Bronchial epithelial cell (primary cell): ENCODE results near the gene AUTS2. TPM values are rescaled to one million over a fixed set of nuclear protein-coding genes. Genes with fewer than 3 reads are reported as not detected.

Experiments
- DNase-seq: peaks from one replicate; pipeline ENCODE4 v3.0.0-alpha.2; 2010; ENCODE audit warnings: low read depth
- FAIRE-seq: peaks from 2 replicates; lab custom pipeline; 2011; peaks lifted over from hg19 to GRCh38; lab: Jason Lieb, UNC
- H3K27me3 ChIP-seq: 2 replicates; pipeline ENCODE4 v1.5.1; 2011; ENCODE audit warnings: low read length; ENCODE audit not compliant: control insufficient read depth, insufficient read depth
- H3K36me3 ChIP-seq: 2 replicates; pipeline ENCODE4 v1.5.1; 2011; ENCODE audit warnings: low read length; ENCODE audit not compliant: control insufficient read depth, insufficient read depth
- H3K4me3 ChIP-seq: 2 replicates; pipeline ENCODE4 v1.5.1; 2011; ENCODE audit warnings: mild to moderate bottlenecking, low read depth, low read length, control low read depth
- total RNA-seq: library from RNA; depleted of rRNA; stranded (reverse); fragments of >200 nt; gene quantifications from 2 replicates; pipeline ENCODE4 v1.2.1, GENCODE V29; 2014
- TF ChIP-seq, protein P1 (sequence below): IDR thresholded peaks from 2 replicates; pipeline ENCODE4 v1.5.1; 2011; ENCODE audit warnings: mild to moderate bottlenecking, moderate library complexity, low read length, control low read depth, inconsistent platforms; ENCODE audit not compliant: insufficient read depth, severe bottlenecking

The AUTS2 gene
- total RNA-seq, 1 donor from 2014 or later: 9.5 TPM

DNA sequence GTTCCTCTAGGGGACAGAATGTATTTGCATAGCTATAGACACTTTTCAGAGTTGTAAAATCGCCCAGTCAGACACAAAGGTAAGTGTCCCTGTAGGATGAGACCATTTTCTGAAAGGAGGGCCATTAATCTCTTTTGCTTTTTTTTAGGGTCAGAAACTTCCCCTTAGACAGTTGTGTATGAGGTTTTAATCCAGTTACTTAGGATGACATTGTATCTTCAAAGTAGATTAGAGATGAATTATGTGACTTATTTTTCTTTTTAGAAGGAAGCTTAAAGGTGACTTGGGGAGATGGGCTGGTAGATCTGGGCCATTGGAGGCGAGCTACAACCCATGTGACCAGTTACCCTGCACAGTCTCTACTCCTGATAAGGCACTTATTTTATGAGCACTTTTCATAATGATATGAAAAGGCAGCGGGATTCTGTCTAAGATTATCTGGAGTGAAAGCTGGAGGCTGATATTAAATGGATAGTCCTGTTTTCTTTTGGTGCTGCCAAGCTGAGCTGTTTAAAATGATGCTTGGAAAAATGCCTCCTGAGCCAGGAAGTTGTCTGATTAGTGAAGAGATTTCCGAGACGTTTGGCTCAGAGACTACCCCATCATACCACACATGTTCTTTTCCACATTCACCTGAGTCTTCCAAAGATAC is 264.3 kb downstream of the AUTS2 start:
- FAIRE-seq (no peak), DNase-seq (no peak)
- TF ChIP-seq, protein P1, sequence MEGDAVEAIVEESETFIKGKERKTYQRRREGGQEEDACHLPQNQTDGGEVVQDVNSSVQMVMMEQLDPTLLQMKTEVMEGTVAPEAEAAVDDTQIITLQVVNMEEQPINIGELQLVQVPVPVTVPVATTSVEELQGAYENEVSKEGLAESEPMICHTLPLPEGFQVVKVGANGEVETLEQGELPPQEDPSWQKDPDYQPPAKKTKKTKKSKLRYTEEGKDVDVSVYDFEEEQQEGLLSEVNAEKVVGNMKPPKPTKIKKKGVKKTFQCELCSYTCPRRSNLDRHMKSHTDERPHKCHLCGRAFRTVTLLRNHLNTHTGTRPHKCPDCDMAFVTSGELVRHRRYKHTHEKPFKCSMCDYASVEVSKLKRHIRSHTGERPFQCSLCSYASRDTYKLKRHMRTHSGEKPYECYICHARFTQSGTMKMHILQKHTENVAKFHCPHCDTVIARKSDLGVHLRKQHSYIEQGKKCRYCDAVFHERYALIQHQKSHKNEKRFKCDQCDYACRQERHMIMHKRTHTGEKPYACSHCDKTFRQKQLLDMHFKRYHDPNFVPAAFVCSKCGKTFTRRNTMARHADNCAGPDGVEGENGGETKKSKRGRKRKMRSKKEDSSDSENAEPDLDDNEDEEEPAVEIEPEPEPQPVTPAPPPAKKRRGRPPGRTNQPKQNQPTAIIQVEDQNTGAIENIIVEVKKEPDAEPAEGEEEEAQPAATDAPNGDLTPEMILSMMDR: no peak
- Histone ChIP-seq H3K4me3 (no peak overlapping the region), H3K36me3 (no peaks in the 10 kb centered on the region), H3K27me3 (no peaks in the 10 kb centered on the region)

DNA sequence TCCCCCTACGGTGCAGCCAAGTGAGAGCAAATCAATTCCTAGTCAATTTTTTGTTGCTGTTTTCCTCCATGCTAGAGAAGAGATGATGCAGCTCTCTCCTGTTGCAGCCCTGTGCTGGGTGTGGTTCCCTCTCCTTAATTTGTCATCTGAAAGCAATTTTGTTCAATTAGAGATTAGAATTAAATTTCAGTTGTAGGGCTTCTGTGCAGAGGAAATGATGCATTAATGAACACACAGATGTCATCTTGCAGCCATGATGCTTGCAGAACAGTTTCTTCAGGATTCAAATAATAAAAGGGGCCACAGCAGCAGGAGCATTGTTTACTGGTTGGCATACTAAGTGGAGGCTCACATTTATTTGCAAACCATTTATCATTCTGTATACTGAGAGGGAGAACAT is 266.0 kb downstream of the AUTS2 start:
- no peak for DNase-seq
- Histone ChIP-seq H3K36me3 (no peaks in the 10 kb centered on the region), H3K27me3 (no peaks in the 10 kb centered on the region), H3K4me3 (no peak overlapping the region)
- no peak for FAIRE-seq
- TF ChIP-seq, protein P1: no peak

DNA sequence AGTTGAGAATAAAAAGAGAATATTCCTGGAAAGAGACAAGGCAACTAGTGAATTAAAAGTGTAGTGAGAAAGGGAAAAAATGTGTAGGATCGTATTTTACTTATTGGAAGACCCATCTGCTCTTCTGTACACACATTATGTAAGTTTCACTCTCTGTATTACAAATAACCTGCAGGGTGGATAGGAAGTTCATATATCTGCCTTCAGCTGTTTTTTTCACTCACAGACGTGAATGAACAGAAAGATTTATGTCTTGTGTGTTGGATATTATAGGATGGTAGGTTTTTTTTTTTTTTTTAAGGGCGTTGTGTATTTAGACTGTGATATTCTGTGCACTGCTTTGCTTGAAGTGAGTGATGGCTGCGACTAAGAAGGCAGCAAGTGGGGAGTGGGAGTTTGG is 266.5 kb downstream of the AUTS2 start:
- H3K4me3 ChIP-seq: no peak overlapping the region
- DNase-seq (no peak), FAIRE-seq (no peak)

DNA sequence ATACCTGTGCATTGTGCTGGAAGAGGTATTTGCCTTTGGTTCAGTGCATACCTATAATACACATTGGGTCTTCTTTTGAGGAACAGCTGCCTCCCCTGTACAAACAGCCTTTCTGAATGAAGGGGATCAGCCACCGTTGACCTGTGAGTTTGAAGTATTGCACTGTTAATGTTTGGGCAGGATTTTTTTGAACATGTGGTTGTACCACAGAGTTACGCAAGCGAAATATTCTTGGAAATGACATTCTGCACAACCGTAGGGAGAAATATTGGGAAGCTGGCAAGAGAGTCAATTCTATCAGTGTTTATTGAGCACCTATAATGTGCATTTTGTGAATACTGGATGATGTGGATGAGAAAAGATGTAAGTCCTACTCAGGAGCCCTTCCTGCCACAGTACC is 270.6 kb downstream of the AUTS2 start:
- Histone ChIP-seq H3K36me3 (no peaks in the 10 kb centered on the region), H3K27me3 (no peaks in the 10 kb centered on the region), H3K4me3 (no peak overlapping the region)
- TF ChIP-seq, protein P1: no peak
- DNase-seq: no peak
- no peak for FAIRE-seq

More for the DNA sequence above, 266.5 kb downstream of the AUTS2 start:
- Histone ChIP-seq H3K36me3 (no peaks in the 10 kb centered on the region), H3K27me3 (no peaks in the 10 kb centered on the region)
- TF ChIP-seq, protein P1: no peak

DNA sequence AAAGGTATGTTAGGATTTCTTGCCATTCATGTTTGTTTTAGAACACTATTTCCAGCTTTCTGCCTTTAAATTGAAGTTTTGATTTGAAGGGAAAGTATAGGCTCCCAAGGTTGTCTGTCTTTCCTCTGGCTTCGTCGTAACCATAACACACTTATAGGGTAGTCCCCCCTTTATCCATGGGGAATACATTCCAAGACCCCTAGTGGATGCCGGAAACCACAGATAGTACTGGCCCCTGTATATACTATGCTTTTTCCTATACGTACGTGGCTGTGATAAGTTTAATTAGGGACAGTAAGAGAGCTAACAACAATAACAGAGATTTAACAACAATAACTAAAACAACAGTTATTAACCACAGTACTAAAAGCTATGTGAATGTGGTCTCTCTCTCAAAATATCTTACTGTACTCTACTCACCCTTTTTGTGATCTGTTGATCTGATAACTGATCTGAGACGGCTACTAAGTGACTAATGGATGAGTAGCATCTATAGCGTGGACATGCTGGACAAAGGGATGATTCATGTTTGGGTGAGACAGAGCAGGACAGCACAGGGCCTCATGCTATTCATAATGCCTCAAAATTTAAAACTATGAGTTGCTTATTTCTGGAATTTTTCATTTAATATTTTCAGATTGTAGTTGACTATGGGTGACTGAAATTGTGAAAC is 273.1 kb downstream of the AUTS2 start:
- DNase-seq: peak; percentile 53
- no peak overlapping the region for H3K4me3 ChIP-seq
- no peak for FAIRE-seq
- no peaks in the 10 kb centered on the region for H3K36me3 ChIP-seq
- no peaks in the 10 kb centered on the region for H3K27me3 ChIP-seq
- TF ChIP-seq, protein P1: no peak
